ENCODE results near the gene MIOS.

MIOS gene

GRCh38 chr7:7613210-7613609, 46.5 kb downstream of the MIOS start:
- TF ChIP-seq CTCF (IDR thresholded peaks at IDR 0.05; ENCODE audit: insufficient read depth, low read length, poor library complexity, severe bottlenecking): no peak
- Histone ChIP-seq H3K4me3 (replicated peaks; ENCODE audit: low read depth, low read length) (no peak overlapping the region), H3K27me3 (replicated peaks; ENCODE audit: control insufficient read depth, insufficient read depth, low read length) (no peaks in the 10 kb centered on the region), H3K36me3 (ENCODE audit: control insufficient read depth, insufficient read depth, low read length) (no peaks in the 10 kb centered on the region)
- DNase-seq (ENCODE audit: extremely low read depth, insufficient read length): no peak

- DNase-seq (ENCODE audit: extremely low read depth, insufficient read length): no peak
- no peak overlapping the region for H3K4me3 ChIP-seq (replicated peaks; ENCODE audit: low read depth, low read length)
- no peaks in the 10 kb centered on the region for H3K36me3 ChIP-seq (ENCODE audit: control insufficient read depth, insufficient read depth, low read length)
- TF ChIP-seq CTCF (IDR thresholded peaks at IDR 0.05; ENCODE audit: insufficient read depth, low read length, poor library complexity, severe bottlenecking): no peak
- H3K27me3 ChIP-seq (replicated peaks; ENCODE audit: control insufficient read depth, insufficient read depth, low read length): no peaks in the 10 kb centered on the region
These were observed 47.5 kb downstream of the MIOS start for GRCh38 chr7:7614018-7614741.

GRCh38 chr7:7617550-7617949, 50.9 kb downstream of the MIOS start:
- no peak for DNase-seq (ENCODE audit: extremely low read depth, insufficient read length)
- H3K36me3 ChIP-seq (ENCODE audit: control insufficient read depth, insufficient read depth, low read length): no peaks in the 10 kb centered on the region
- no peak for TF ChIP-seq CTCF (IDR thresholded peaks at IDR 0.05; ENCODE audit: insufficient read depth, low read length, poor library complexity, severe bottlenecking)
- H3K4me3 ChIP-seq (replicated peaks; ENCODE audit: low read depth, low read length): no peak overlapping the region
- H3K27me3 ChIP-seq (replicated peaks; ENCODE audit: control insufficient read depth, insufficient read depth, low read length): no peaks in the 10 kb centered on the region

GRCh38 chr7:7618410-7618809, 51.7 kb downstream of the MIOS start:
- H3K4me3 ChIP-seq (replicated peaks; ENCODE audit: low read depth, low read length): no peak overlapping the region
- H3K36me3 ChIP-seq (ENCODE audit: control insufficient read depth, insufficient read depth, low read length): no peaks in the 10 kb centered on the region
- DNase-seq (ENCODE audit: extremely low read depth, insufficient read length): no peak
- H3K27me3 ChIP-seq (replicated peaks; ENCODE audit: control insufficient read depth, insufficient read depth, low read length): no peaks in the 10 kb centered on the region
- no peak for TF ChIP-seq CTCF (IDR thresholded peaks at IDR 0.05; ENCODE audit: insufficient read depth, low read length, poor library complexity, severe bottlenecking)

- Histone ChIP-seq H3K36me3 (ENCODE audit: control insufficient read depth, insufficient read depth, low read length) (no peaks in the 10 kb centered on the region), H3K4me3 (replicated peaks; ENCODE audit: low read depth, low read length) (no peak overlapping the region), H3K27me3 (replicated peaks; ENCODE audit: control insufficient read depth, insufficient read depth, low read length) (no peaks in the 10 kb centered on the region)
- TF ChIP-seq CTCF (IDR thresholded peaks at IDR 0.05; ENCODE audit: insufficient read depth, low read length, poor library complexity, severe bottlenecking): no peak
- DNase-seq (ENCODE audit: extremely low read depth, insufficient read length): no peak
These were observed 53.6 kb downstream of the MIOS start for GRCh38 chr7:7620236-7620635.

Data from GM06990 (cell line).